ENCODE results near the gene CCDC80. TPM values are rescaled to one million over a fixed set of nuclear protein-coding genes. Genes with fewer than 3 reads are reported as not detected.
"Not testable (repeated sequence)": the region's sequence is repeated elsewhere in the genome, so short reads cannot be mapped to it uniquely, and the experiment has no call there.

Gene CCDC80
- total RNA-seq, result 67.8 TPM

DNA sequence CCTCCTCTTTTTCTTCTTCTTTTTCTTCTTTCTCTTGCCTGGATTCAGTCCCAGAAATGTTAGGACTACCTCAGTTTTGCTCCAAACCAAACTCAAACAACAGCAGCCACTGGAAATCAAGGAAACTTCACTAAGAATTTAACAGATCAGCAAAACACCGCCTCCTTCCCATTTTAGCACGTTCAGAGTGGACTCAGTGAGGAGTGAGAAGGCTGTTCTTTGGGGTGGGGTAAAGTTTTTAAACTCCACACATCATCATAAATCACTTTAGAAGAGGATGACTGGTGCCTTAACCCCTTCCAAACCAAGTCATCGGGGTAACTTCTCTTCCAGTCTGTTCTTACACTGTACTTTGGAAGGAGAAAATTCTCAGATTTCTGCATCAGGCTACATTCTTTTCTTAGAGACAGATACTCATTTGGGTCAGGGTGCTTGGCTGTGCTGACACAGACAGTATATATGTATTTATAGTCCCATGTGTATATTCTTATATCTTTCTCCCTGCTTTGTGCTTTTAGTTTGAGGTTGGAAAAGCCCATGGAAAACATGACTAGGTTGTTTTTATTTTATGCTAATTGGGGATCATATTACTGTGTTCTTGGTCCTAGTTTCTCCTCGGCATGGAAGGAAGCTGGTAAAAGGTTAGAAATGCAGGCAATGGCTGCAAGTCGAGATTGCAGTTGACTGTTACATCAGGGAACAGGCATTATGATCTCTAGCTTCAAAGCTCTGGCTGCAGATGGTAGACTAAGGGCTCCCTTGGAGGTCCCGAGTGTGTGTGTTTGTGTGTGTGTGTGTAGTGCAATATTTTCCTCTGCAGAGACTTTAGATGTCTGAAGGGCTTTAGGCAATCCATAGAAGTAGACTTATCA is at the start of gene CCDC80:
CCDC80 (minus strand) TSS at position 214 of the 872 bp plus-strand sequence. CDS start 1,238 bp downstream, outside the sequence.
- no peak for DNase-seq (ENCODE audit: low spot score)

DNA sequence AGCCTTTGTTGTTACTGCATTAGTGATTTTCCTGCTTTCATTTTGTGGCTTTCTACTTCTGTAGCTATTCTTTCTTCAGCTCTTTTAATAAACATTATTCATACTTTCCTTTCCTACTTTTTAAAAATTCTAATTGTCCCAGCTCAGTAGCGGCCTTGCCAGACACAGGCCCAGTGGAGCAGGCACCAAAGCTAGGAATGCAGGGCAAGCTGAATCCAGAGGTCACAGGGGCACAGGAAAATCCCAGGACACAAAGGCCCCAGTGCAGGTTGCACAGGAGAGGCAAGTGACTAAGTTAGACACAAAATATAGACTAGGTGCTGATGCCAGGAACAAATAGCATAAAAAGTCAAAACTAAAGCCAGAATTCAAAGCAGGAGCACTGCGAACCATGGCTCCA is 49.0 kb upstream of the CCDC80 start:
- DNase-seq (ENCODE audit: low spot score), result no peak

DNA sequence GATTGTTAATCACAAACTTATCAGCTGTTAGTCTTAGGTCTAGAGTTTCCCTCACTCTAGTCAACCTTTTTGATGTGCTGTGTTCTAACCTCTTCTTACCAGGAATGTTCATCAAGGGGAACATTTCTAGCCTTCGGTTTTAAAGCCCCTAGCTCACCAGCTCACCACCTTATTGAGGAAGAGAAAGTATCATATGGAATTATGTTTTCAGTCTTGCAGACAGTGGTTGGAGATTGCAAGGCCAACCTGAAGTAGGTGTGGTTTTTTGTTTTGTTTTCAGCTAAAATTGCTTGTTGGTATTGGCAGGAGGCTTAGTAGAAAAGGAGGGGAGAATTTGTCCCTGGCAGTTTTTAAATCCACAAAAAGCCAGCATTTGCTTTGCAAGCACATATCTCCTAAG is 48.4 kb upstream of the CCDC80 start:
- DNase-seq (ENCODE audit: low spot score), result no peak

DNA sequence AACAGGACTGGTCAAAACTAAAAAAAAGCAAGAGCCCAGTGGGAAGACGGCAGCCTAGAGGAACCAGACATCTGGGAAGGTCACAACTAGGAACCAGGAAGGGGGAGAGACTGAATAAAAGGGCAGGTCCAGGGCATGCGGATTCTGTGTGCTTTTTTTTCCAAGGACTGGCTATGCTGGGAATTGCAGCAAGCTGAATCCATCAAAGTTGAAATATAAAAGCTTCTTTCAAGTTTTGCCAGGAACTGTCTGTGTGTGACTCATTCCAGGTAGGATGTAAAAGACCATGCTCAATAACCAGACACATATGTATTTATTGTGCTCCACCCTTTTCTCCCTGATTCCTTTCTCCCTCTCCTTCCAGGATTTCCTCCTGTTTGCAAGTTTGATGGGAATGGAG is 47.9 kb upstream of the CCDC80 start:
- no peak for DNase-seq (ENCODE audit: low spot score)

DNA sequence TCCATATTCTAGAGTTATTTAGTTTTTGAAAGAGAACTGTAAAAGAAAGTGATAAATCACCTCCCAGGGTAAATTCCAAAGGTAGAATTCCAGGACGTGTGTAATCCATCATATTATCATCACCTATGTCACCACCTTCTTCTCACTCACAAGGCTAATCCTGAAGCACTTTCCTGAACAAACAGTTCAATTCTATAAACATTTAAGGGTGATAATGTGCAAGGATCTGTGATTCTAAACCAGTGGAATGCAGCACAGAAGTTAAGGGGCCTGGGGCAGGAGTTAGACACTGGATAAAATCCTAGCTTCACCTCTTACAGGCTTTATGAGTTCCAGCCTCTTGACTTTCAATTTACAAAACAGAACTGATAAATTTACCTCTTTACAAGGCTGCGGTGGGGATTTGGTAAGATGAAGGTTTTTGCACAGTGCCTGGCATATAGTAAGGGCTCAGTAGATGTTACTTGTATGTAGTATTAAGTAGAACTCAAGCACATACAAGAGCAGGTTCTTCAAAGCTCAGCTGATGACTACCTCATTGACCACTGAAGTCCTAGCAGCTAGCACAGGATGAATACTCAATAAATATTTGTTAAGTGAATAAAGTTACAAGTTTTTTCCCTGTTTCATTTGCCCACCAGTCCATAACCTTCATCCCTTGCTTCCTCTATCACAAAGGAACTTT is 47.3 kb upstream of the CCDC80 start:
- DNase-seq (ENCODE audit: low spot score), result no peak

DNA sequence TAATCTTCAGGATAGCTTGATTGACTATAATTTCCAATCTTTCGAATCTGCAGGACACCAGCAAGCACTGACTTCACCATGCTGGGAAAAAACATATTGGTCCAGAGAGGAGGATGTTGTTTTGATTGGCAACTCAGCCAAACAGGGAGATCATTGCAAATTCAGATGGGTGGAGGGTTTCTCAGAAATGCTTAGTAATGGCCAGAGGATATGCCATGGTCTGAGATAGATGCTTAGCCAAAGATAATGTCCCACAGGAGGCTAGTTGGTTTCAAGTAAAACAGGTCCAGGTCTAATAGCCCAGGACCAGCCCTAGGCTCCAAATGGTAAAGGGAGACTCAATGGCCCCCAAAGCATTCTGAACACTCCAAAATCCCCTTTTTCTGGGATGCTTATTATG is 46.7 kb upstream of the CCDC80 start:
- DNase-seq (ENCODE audit: low spot score), result no peak

DNA sequence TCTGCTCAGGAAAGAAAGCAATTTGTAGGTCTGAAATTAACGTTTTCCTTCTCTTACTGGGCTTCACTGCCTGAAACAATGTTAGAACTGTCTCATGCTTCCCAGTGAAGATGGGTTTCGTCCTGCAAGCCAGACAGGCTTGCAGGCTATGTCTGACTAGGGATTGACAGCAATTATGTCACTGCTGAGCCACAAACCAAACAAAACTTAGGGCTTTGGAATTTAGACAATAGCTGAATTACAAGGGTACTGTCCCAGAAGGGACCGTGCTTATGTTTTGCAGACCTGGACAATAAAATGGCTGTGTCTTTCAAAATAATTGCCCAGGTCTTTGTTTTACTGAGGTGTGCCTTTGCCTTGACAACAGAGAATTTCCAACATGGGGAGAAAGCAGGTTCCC is 46.3 kb upstream of the CCDC80 start:
- no peak for DNase-seq (ENCODE audit: low spot score)

- no peak for DNase-seq (ENCODE audit: low spot score)
These were observed 45.2 kb upstream of the CCDC80 start for GRCh38 chr3:112685956-112686799.

DNA sequence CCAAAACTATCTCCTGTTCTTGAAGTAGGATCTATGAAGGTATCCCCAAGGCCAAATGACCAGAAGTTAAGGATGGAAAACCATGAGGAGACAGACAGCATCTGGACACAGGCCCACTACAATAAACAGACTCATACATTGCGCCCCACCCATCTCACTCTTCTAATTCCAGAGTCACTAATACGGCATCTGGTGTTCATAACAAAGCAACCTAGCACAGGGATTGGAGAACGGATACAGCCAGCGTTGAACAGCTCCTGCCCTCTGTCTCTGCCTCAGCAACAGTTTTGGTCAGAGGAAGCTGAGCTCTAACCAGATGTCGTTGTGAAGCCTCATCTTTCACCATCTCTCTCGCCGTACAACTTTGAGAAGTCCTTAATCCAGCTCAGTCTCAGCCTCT is 44.5 kb upstream of the CCDC80 start:
- DNase-seq (ENCODE audit: low spot score), result no peak

DNA sequence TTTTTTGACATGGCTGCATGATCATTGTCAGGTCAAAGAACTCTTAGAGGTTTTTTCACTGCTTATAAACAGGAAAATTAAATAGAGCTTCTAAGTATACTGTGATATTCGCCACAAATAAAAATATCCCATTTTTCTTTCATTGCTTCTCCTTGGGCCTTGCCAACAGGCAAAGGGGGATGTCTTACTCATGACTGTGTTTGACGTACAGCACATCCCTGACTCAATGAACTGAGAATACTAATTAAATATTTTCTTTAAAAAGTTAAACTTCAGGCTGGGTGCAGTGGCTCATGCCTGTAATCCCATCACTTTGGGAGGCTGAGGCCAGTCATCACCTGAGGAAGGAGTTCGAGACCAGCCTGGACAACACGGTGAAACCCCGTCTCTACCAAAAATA is 41.4 kb upstream of the CCDC80 start:
- DNase-seq (ENCODE audit: low spot score), result no peak

DNA sequence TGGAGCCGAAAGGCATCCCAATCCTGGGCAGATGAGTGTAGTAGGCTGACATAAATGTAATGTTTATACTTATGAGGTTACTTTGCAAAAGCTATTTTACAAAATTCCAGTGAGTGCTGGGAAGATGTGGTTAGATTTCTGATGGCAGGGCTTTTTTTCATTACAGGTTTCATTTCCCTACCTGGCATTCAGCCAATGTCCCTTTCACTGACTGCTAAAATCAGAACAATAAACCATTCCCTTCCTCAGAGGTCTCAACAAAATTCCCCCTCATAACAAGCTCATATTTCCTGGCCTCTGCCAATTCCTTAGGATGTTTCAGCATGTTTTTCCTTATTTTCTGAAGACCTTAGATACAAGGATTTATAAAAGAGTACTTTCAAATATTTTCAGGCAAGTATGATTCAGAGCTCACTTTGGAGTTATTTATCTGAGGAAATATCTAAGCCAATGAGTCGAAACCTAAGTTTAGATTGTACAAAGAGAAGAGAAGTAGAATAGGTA is 40.9 kb upstream of the CCDC80 start:
- DNase-seq (ENCODE audit: low spot score), result no peak

- DNase-seq (ENCODE audit: low spot score), result peak; percentile 65
These were observed 35.8 kb upstream of the CCDC80 start for GRCh38 chr3:112676659-112677234.

- no peak for DNase-seq (ENCODE audit: low spot score)
These were observed 35.1 kb upstream of the CCDC80 start for GRCh38 chr3:112675943-112676535.

DNA sequence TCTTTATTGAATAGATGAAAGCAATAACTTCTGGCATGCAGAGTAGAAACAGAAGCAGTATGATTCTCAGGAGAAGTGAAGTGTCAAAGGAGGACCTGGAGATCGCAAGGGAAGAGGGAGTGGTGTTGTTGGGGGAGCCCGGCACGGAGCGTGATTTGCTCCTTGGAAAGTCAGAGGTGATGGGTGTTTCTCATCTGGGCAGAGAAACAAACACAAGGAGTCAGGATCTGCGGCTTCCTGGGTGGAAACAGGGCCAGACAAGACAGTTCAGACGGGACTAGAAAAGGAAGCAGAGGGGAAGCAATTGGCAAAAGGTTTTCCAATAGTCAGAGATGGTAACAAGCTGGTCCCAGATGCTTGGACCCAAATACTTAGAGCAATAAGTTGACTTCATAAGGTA is 34.4 kb upstream of the CCDC80 start:
- no peak for DNase-seq (ENCODE audit: low spot score)

GRCh38 chr3:112672716-112673541 is 32.0 kb upstream of the CCDC80 start:
- DNase-seq (ENCODE audit: low spot score), result no peak

GRCh38 chr3:112671930-112672715 is 31.2 kb upstream of the CCDC80 start:
- no peak for DNase-seq (ENCODE audit: low spot score)

DNA sequence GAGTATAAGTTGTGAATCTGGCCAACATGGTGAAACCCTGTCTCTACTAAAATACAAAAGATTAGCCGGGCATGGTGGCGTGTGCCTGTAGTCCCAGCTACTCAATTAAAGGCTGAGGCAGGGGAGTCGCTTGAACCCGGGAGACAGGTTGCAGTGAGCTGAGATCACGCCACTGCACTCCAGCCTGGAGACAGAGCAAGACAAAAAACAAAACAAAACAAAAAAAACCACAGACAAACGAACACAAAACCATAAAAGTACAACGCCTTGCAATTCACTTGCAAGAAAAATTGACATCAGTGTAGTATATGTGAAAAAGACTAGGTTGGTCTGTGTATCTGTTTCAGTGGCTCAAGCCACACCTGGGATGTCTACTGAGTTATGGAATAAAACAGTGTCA is 29.9 kb upstream of the CCDC80 start:
- DNase-seq (ENCODE audit: low spot score), result no peak

DNA sequence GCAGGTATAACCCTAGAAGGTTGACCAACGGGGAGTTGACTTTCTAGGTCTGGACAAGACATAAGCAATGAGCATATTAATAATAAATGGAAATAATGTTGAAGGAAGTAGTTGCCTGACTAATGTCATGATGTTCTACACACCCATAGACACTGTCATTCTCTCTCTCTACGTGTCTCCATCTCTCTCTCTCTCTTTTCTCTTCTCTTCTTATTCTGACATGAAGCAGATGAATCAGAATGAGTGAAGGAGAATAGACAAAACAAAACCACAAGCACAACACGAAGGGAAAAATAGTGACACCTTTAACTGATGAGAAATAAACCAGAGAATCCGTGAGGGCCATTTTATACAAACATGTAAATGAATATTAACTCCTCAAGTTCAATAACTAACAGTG is 26.7 kb upstream of the CCDC80 start:
- DNase-seq (ENCODE audit: low spot score), result no peak

GRCh38 chr3:112665009-112665408 is 24.1 kb upstream of the CCDC80 start:
- DNase-seq (ENCODE audit: low spot score), result not testable (repeated sequence)

- DNase-seq (ENCODE audit: low spot score), result no peak
These were observed 15.1 kb upstream of the CCDC80 start for GRCh38 chr3:112656043-112656442.

Data from mucosa of gallbladder (tissue), 1 donor.